GM18499 (cell line): ENCODE data around the gene GHR.

ENCODE experiments used
- ATAC-seq: cut with Tn5 transposase; IDR thresholded peaks from one replicate; pipeline ENCODE4 v1.9.1; 2021; ENCODE audit warnings: moderate number of reproducible peaks; ENCODE audit not compliant: insufficient read depth, unreplicated experiment

The GHR gene

GRCh38 chr5:42461033-42461432 is 37.8 kb downstream of the GHR start:
- ATAC-seq = no peak

- ATAC-seq = no peak
These were observed 38.3 kb downstream of the GHR start for GRCh38 chr5:42461507-42461906.

GRCh38 chr5:42462083-42462482 is 38.8 kb downstream of the GHR start:
- ATAC-seq = no peak

- no peak for ATAC-seq
These were observed 44.3 kb downstream of the GHR start for GRCh38 chr5:42467572-42467971.

GRCh38 chr5:42467981-42468524 is 44.8 kb downstream of the GHR start:
- no peak for ATAC-seq

- ATAC-seq = peak; percentile 57
These were observed 60.4 kb downstream of the GHR start for GRCh38 chr5:42483472-42484154.

- ATAC-seq = no peak
These were observed 63.8 kb downstream of the GHR start for GRCh38 chr5:42487077-42487476.

GRCh38 chr5:42487821-42488220 is 64.6 kb downstream of the GHR start:
- ATAC-seq = no peak

- ATAC-seq = no peak
These were observed 67.6 kb downstream of the GHR start for GRCh38 chr5:42490831-42491230.

GRCh38 chr5:42491699-42492098 is 68.5 kb downstream of the GHR start:
- no peak for ATAC-seq

GRCh38 chr5:42492974-42493373 is 69.7 kb downstream of the GHR start:
- no peak for ATAC-seq

- no peak for ATAC-seq
These were observed 71.2 kb downstream of the GHR start for GRCh38 chr5:42494414-42494813.

GRCh38 chr5:42495914-42496313 is 72.7 kb downstream of the GHR start:
- no peak for ATAC-seq

- no peak for ATAC-seq
These were observed 73.3 kb downstream of the GHR start for GRCh38 chr5:42496397-42497156.

- no peak for ATAC-seq
These were observed 74.8 kb downstream of the GHR start for GRCh38 chr5:42498000-42498399.

GRCh38 chr5:42499016-42499415 is 75.8 kb downstream of the GHR start:
- no peak for ATAC-seq

- no peak for ATAC-seq
These were observed 76.9 kb downstream of the GHR start for GRCh38 chr5:42500003-42500599.

GRCh38 chr5:42502613-42503470 is 79.6 kb downstream of the GHR start:
- no peak for ATAC-seq

GRCh38 chr5:42506662-42507061 is 83.4 kb downstream of the GHR start:
- ATAC-seq = no peak

- no peak for ATAC-seq
These were observed 84.3 kb downstream of the GHR start for GRCh38 chr5:42507451-42508097.
